Keratinocyte (primary cell): ENCODE results near the gene RHOJ. TPM values are rescaled to one million over a fixed set of nuclear protein-coding genes. Genes with fewer than 3 reads are reported as not detected.

Experiments
- DNase-seq: peaks from one replicate; pipeline ENCODE4 v3.0.0-alpha.2; 2011; ENCODE audit warnings: low read depth, missing footprints, low spot score
- FAIRE-seq: peaks from 2 replicates; lab custom pipeline; 2011; peaks lifted over from hg19 to GRCh38; lab: Jason Lieb, UNC
- H2AFZ ChIP-seq: 2 replicates; pipeline ENCODE4 v1.6.0; 2012; ENCODE audit warnings: low read length, control low read depth, inconsistent platforms; ENCODE audit not compliant: control insufficient read depth
- H3K27ac ChIP-seq: 2 replicates; pipeline ENCODE4 v1.5.1; 2011; ENCODE audit warnings: low read length; ENCODE audit not compliant: control insufficient read depth, insufficient read depth
- H3K27me3 ChIP-seq: 3 replicates; pipeline ENCODE4 v1.6.0; 2011; ENCODE audit warnings: low read length; ENCODE audit not compliant: control insufficient read depth, insufficient read depth; ENCODE audit errors: extremely low read depth
- H3K36me3 ChIP-seq, 2 experiments: 2 replicates in 1 of 2; 3 replicates in 1 of 2; pipeline ENCODE4 v1.5.1; 2011; ENCODE audit warnings: low read length in 2 of 2, mild to moderate bottlenecking in 1 of 2; ENCODE audit not compliant: control insufficient read depth in 2 of 2, insufficient read depth in 2 of 2; ENCODE audit errors: extremely low read depth in 1 of 2
- H3K4me1 ChIP-seq: 3 replicates; pipeline ENCODE4 v1.5.1; 2011; ENCODE audit warnings: low read length; ENCODE audit not compliant: control insufficient read depth, insufficient read depth; ENCODE audit errors: extremely low read depth
- H3K4me2 ChIP-seq: 3 replicates; pipeline ENCODE4 v1.6.0; 2011; ENCODE audit warnings: low read depth, low read length; ENCODE audit not compliant: control insufficient read depth, insufficient read depth; ENCODE audit errors: extremely low read depth
- H3K4me3 ChIP-seq, 3 experiments: fragments of 200-600 bp in 1 of 3; sonication (generic) in 1 of 3; 2 replicates in 2 of 3; 3 replicates in 1 of 3; pipeline ENCODE4 v1.5.1; 2011 to 2016; ENCODE audit warnings: low read length in 3 of 3, mild to moderate bottlenecking in 3 of 3, control low read depth in 2 of 3, inconsistent platforms in 1 of 3, low read depth in 1 of 3, mixed read lengths in 1 of 3, mixed run types in 1 of 3, moderate library complexity in 1 of 3; ENCODE audit not compliant: control insufficient read depth in 2 of 3, insufficient read depth in 2 of 3; ENCODE audit errors: extremely low read depth in 1 of 3
- H3K79me2 ChIP-seq: 2 replicates; pipeline ENCODE4 v1.6.0; 2012; ENCODE audit warnings: low read length; ENCODE audit not compliant: control insufficient read depth, insufficient read depth
- H3K9ac ChIP-seq: 3 replicates; pipeline ENCODE4 v1.6.0; 2011; ENCODE audit warnings: low read length; ENCODE audit not compliant: control insufficient read depth, insufficient read depth; ENCODE audit errors: extremely low read depth
- H3K9me1 ChIP-seq: 3 replicates; pipeline ENCODE4 v1.6.0; 2011; ENCODE audit warnings: low read length; ENCODE audit not compliant: control insufficient read depth, insufficient read depth; ENCODE audit errors: extremely low read depth
- H3K9me3 ChIP-seq: 2 replicates; pipeline ENCODE4 v1.5.1; 2012; ENCODE audit warnings: low read depth, low read length; ENCODE audit not compliant: control insufficient read depth
- H4K20me1 ChIP-seq: 3 replicates; pipeline ENCODE4 v1.6.0; 2011; ENCODE audit warnings: low read length; ENCODE audit not compliant: control insufficient read depth, insufficient read depth; ENCODE audit errors: extremely low read depth
- CTCF ChIP-seq, 3 experiments: IDR thresholded peaks in 1 of 3; conservative IDR thresholded peaks in 1 of 3; optimal IDR thresholded peaks in 1 of 3; 2 replicates in 2 of 3; 3 replicates in 1 of 3; pipeline versions ENCODE3 to v1.5.1; 2011; ENCODE audit warnings: low read length in 3 of 3, mild to moderate bottlenecking in 3 of 3, moderate library complexity in 2 of 3, control low read depth in 1 of 3, inconsistent platforms in 1 of 3; ENCODE audit not compliant: insufficient read depth in 2 of 3; ENCODE audit errors: extremely low read depth in 1 of 3
- EZH2 ChIP-seq: IDR thresholded peaks from one replicate; pipeline ENCODE4 v1.6.1; 2012; ENCODE audit warnings: inconsistent platforms, mild to moderate bottlenecking, low read length, moderate library complexity
- dilution Hi-C: fragments of 300-500 bp; cut with MboI; formaldehyde crosslinking; loops from one replicate; pipeline ENCODE4 v1.7.0; 2020; ENCODE audit warnings: low sequenced_read_pairs; ENCODE audit not compliant: extremely low pct_ligation_motif_present
- polyA plus RNA-seq, 5 experiments: library from polyadenylated mRNA; depleted of rRNA in 3 of 5; stranded (reverse) in 3 of 5; stranded (forward) in 1 of 5; unstranded in 1 of 5; fragments of >200 nt; gene quantifications; 1 replicate in 1 of 5; 2 replicates in 3 of 5; 3 replicates in 1 of 5; pipeline versions ENCODE4 v1.2.1 to v1.2.3, GENCODE V29; 2011 to 2012; ENCODE audit warnings: missing spikeins in 2 of 5, low read depth in 1 of 5, low replicate concordance in 1 of 5

The RHOJ gene
- polyA plus RNA-seq, 1 donor (not counting 4 experiments of a cell fraction or from before 2014, with no cell fraction given): 0.46 TPM

DNA sequence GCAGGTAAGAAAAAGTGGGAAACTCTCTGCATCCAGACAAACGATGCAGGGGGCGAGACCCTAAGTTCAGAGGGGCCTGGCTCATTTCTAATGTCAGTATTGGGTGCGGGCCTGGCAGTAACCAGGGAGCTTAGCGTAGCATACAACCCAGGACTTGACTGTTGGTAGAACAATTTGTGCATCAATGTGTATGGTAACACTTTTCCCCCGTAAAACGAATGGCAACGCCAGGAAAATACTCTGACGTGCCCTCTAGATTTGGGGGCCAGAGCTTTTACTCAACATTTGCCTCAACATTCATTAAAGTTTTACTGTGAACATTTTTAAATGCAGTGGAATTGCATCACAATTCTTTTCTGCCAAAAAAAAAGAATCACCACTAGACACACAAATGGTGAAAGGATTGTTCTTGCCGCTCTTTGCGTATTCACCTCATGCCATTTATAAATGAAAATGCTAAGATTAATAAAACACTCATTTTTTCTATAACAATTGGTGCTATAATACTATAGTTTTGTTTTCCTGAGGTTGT is 867 bp downstream of the RHOJ start:
- H3K27me3 ChIP-seq: no peaks in the 10 kb centered on the region
- FAIRE-seq (no peak), DNase-seq (no peak)
- no peaks in the 10 kb centered on the region for H3K9me1 ChIP-seq
- H3K4me1 ChIP-seq: peaks cover 21% of the 10 kb centered on the region
- H3K36me3 ChIP-seq: no peaks in the 10 kb centered on the region
- no peak overlapping the region for H2AFZ ChIP-seq
- TF ChIP-seq CTCF (optimal IDR thresholded peaks at IDR 0.05 in 1 of 3, IDR thresholded peaks at IDR 0.05 in 1 of 3, conservative IDR thresholded peaks at IDR 0.05 in 1 of 3; ENCODE audit: extremely low read depth in 1 of 3, insufficient read depth in 2 of 3, low read length in 3 of 3): no peak
- TF ChIP-seq EZH2: no peak
- no peak overlapping the region for H3K9ac ChIP-seq
- dilution Hi-C loops: no loop called here
- H3K4me2 ChIP-seq: no peak overlapping the region
- no peaks in the 10 kb centered on the region for H4K20me1 ChIP-seq
- no peaks in the 10 kb centered on the region for H3K9me3 ChIP-seq
- H3K4me3 ChIP-seq: no peak overlapping the region
- H3K27ac ChIP-seq: no peak overlapping the region
- no peaks in the 10 kb centered on the region for H3K79me2 ChIP-seq

DNA sequence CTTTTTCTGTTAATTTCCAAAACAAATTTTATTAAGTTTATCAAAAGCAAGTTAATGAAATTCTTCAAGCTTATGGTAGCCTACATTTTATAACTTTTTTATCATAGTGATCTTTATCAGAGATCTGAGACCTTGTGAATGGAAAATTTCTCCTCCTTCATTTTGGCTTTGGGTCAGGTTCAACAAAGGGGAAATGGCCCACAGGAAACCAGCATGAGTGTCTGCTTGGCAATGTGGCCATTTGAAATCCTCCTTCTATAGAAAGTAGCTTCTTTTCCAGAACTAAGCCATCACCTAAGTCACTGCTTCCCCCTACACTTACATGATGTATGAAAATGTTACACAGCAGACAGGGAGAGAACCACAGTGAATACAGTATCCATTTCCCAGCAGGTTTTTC is 1.6 kb downstream of the RHOJ start:
- dilution Hi-C loops: no loop called here
- no peaks in the 10 kb centered on the region for H3K36me3 ChIP-seq
- peaks cover 14% of the 10 kb centered on the region for H3K4me1 ChIP-seq
- no peak overlapping the region for H3K4me2 ChIP-seq
- DNase-seq (no peak), FAIRE-seq (no peak)
- H3K9ac ChIP-seq: no peak overlapping the region
- H3K27me3 ChIP-seq: no peaks in the 10 kb centered on the region
- no peaks in the 10 kb centered on the region for H3K9me3 ChIP-seq
- TF ChIP-seq EZH2 (no peak), CTCF (optimal IDR thresholded peaks at IDR 0.05 in 1 of 3, IDR thresholded peaks at IDR 0.05 in 1 of 3, conservative IDR thresholded peaks at IDR 0.05 in 1 of 3; ENCODE audit: extremely low read depth in 1 of 3, insufficient read depth in 2 of 3, low read length in 3 of 3) (no peak)
- no peak overlapping the region for H3K4me3 ChIP-seq
- H3K79me2 ChIP-seq: no peaks in the 10 kb centered on the region
- no peaks in the 10 kb centered on the region for H3K9me1 ChIP-seq
- no peaks in the 10 kb centered on the region for H4K20me1 ChIP-seq
- no peak overlapping the region for H2AFZ ChIP-seq
- H3K27ac ChIP-seq: no peak overlapping the region
